Liver (tissue), 9 donors: ENCODE data around the gene VSIG10L2. TPM values are rescaled to one million over a fixed set of nuclear protein-coding genes. Genes with fewer than 3 reads are reported as not detected.

Experiments used
- DNase-seq: peaks from one replicate; pipeline ENCODE4 v3.0.0-alpha.2; 2017; ENCODE audit warnings: low spot score
- H3K27ac ChIP-seq, 2 donors: one replicate each; pipeline ENCODE4 v1.7.0; 2013; ENCODE audit warnings: inconsistent platforms in 2 of 2, low read length in 2 of 2, control low read depth in 1 of 2, low read depth in 1 of 2, mild to moderate bottlenecking in 1 of 2
- H3K27me3 ChIP-seq, 4 donors: one replicate each; pipeline versions ENCODE4 v1.6.1 to v1.7.0; 2013; ENCODE audit warnings: low read length in 3 of 4, inconsistent platforms in 1 of 4, mild to moderate bottlenecking in 1 of 4, moderate library complexity in 1 of 4; ENCODE audit not compliant: control insufficient read depth in 4 of 4, insufficient read depth in 4 of 4
- H3K36me3 ChIP-seq, 4 donors: one replicate each; pipeline versions ENCODE4 v1.6.1 to v1.7.0; 2013; ENCODE audit warnings: low read length in 3 of 4, mild to moderate bottlenecking in 3 of 4, low read depth in 1 of 4, moderate library complexity in 1 of 4; ENCODE audit not compliant: control insufficient read depth in 4 of 4, insufficient read depth in 3 of 4
- H3K4me1 ChIP-seq, 4 donors: one replicate each; pipeline versions ENCODE4 v1.6.1 to v1.7.0; 2013; ENCODE audit warnings: low read length in 3 of 4, mild to moderate bottlenecking in 3 of 4, moderate library complexity in 1 of 4; ENCODE audit not compliant: control insufficient read depth in 4 of 4, insufficient read depth in 4 of 4
- H3K4me3 ChIP-seq, 3 donors: one replicate each; pipeline versions ENCODE4 v1.6.1 to v1.7.0; 2013; ENCODE audit warnings: low read length in 3 of 3, control low read depth in 1 of 3, low read depth in 1 of 3, mild to moderate bottlenecking in 1 of 3
- H3K9ac ChIP-seq, 2 donors: one replicate each; pipeline ENCODE4 v1.7.0; 2013; ENCODE audit warnings: low read length in 2 of 2, mild to moderate bottlenecking in 2 of 2, moderate library complexity in 2 of 2, control low read depth in 1 of 2, low read depth in 1 of 2
- H3K9me3 ChIP-seq, 4 donors: one replicate each; pipeline versions ENCODE4 v1.6.1 to v1.7.0; 2013; ENCODE audit warnings: low read length in 3 of 4; ENCODE audit not compliant: control insufficient read depth in 4 of 4
- ATF3 ChIP-seq: IDR thresholded peaks from 2 replicates; pipeline ENCODE4 v1.6.1; 2016; ENCODE audit warnings: antibody characterized with exemption
- CTCF ChIP-seq: fragments of 150-350 bp; IDR thresholded peaks from 2 replicates; pipeline ENCODE4 v1.5.1; 2017; ENCODE audit warnings: improper control_type of control experiment, low read depth, low read length; ENCODE audit not compliant: missing input control
- EGR1 ChIP-seq, 2 donors: IDR thresholded peaks; 2 replicates each; pipeline ENCODE4 v1.6.1; 2016 to 2018; ENCODE audit warnings: antibody characterized with exemption in 2 of 2, low read depth in 2 of 2
- FOXA1 ChIP-seq: IDR thresholded peaks from 2 replicates; pipeline ENCODE4 v1.6.1; 2016; ENCODE audit warnings: antibody characterized with exemption
- FOXA2 ChIP-seq: IDR thresholded peaks from 2 replicates; pipeline ENCODE4 v1.6.1; 2016; ENCODE audit warnings: antibody characterized with exemption
- GABPA ChIP-seq, 2 donors: IDR thresholded peaks in 1 of 2; conservative IDR thresholded peaks in 1 of 2; 2 replicates each; pipeline ENCODE4 v1.6.1; 2016; ENCODE audit warnings: antibody characterized with exemption in 2 of 2, mild to moderate bottlenecking in 1 of 2, moderate library complexity in 1 of 2
- HNF4A ChIP-seq, 2 donors: conservative IDR thresholded peaks; 2 replicates each; pipeline ENCODE4 v1.6.1; 2016; ENCODE audit warnings: antibody characterized with exemption in 2 of 2, mild to moderate bottlenecking in 2 of 2
- HNF4G ChIP-seq: IDR thresholded peaks from 2 replicates; pipeline ENCODE4 v1.6.1; 2016; ENCODE audit warnings: antibody characterized with exemption
- JUND ChIP-seq, 2 donors: IDR thresholded peaks; 2 replicates each; pipeline ENCODE4 v1.6.1; 2016; ENCODE audit warnings: antibody characterized with exemption in 2 of 2
- MAX ChIP-seq: IDR thresholded peaks from 2 replicates; pipeline ENCODE4 v1.6.1; 2016; ENCODE audit warnings: antibody characterized with exemption
- NR2F2 ChIP-seq: IDR thresholded peaks from 2 replicates; pipeline ENCODE4 v1.6.1; 2016; ENCODE audit warnings: antibody characterized with exemption
- RAD21 ChIP-seq, 2 donors: IDR thresholded peaks; 2 replicates each; pipeline ENCODE4 v1.6.1; 2016; ENCODE audit warnings: antibody characterized with exemption in 2 of 2, mild to moderate bottlenecking in 2 of 2
- REST ChIP-seq: IDR thresholded peaks from 2 replicates; pipeline ENCODE4 v1.6.1; 2016; ENCODE audit warnings: antibody characterized with exemption, mild to moderate bottlenecking
- RXRA ChIP-seq, 2 donors: IDR thresholded peaks; 2 replicates each; pipeline ENCODE4 v1.6.1; 2017 to 2018; ENCODE audit warnings: antibody characterized with exemption in 2 of 2, mild to moderate bottlenecking in 1 of 2
- TAF1 ChIP-seq: conservative IDR thresholded peaks from 2 replicates; pipeline ENCODE4 v1.6.1; 2016; ENCODE audit warnings: antibody characterized with exemption, mild to moderate bottlenecking
- YY1 ChIP-seq: IDR thresholded peaks from 2 replicates; pipeline ENCODE4 v1.6.1; 2016; ENCODE audit warnings: antibody characterized with exemption, mild to moderate bottlenecking
- ZBTB33 ChIP-seq: IDR thresholded peaks from 2 replicates; pipeline ENCODE4 v1.6.1; 2016; ENCODE audit warnings: antibody characterized with exemption
- WGBS: extraction: QIAGEN DNeasy Blood & Tissue Kit; methylation state at CpG from one replicate; pipeline ENCODE4 v1.1.7; 2013; 5-methylcytosine and 5-hydroxymethylcytosine counted together
- polyA plus RNA-seq, 2 donors: library from polyadenylated mRNA; stranded (reverse) in 1 of 2; unstranded in 1 of 2; fragments of 200-250 nt in 1 of 2; fragments of >200 nt in 1 of 2; fragmentation: Nextera tagmentation in 1 of 2; extraction: Ambion mirVana in 1 of 2; gene quantifications; one replicate each; pipeline versions ENCODE4 v1.2.1 to v1.2.3, GENCODE V29; 2013 to 2015
- total RNA-seq, 2 donors: library from RNA; depleted of rRNA; stranded (reverse); fragments of >200 nt; gene quantifications; one replicate each; pipeline ENCODE4 v1.2.3, GENCODE V29; 2014
- donor health status: healthy.
- donor health status: healthy.
- donor health status: healthy.
- donor health status: healthy.
- donor health status: healthy.

VSIG10L2 gene
- total and polyA plus RNA-seq, 4 donors: not detected

GRCh38 chr11:125992893-125993292, 47.0 kb downstream of the VSIG10L2 start:
- WGBS: 95% methylated on average over 7 of the region's 7 CpGs
- Histone ChIP-seq H3K4me1 (peaks cover 7 to 14% (median 10%) of the 10 kb centered on the region in 4 donors), H3K27ac (no peak overlapping the region), H3K36me3 (peaks cover 0 to 6% (median 2%) of the 10 kb centered on the region in 4 donors), H3K4me3 (no peak overlapping the region), H3K9me3 (no peaks in the 10 kb centered on the region), H3K27me3 (no peaks in the 10 kb centered on the region), H3K9ac (no peak overlapping the region)
- DNase-seq: no peak
- TF ChIP-seq FOXA1 (no peak), GABPA (IDR thresholded peaks at IDR 0.05 in 1 of 2, conservative IDR thresholded peaks at IDR 0.05 in 1 of 2) (no peak), REST (no peak), ATF3 (no peak), HNF4A (conservative IDR thresholded peaks at IDR 0.05) (no peak), FOXA2 (no peak), EGR1 (IDR thresholded peaks at IDR 0.05; ENCODE audit: low read depth in 2 of 2) (no peak), MAX (no peak), RAD21 (IDR thresholded peaks at IDR 0.05) (no peak), JUND (IDR thresholded peaks at IDR 0.05) (no peak), CTCF (no peak), TAF1 (no peak), RXRA (IDR thresholded peaks at IDR 0.05) (no peak), YY1 (no peak), HNF4G (no peak), NR2F2 (no peak), ZBTB33 (no peak)

GRCh38 chr11:125994509-125994908, 48.7 kb downstream of the VSIG10L2 start:
- Histone ChIP-seq H3K27ac (no peak overlapping the region), H3K27me3 (no peaks in the 10 kb centered on the region), H3K9me3 (no peaks in the 10 kb centered on the region), H3K4me3 (no peak overlapping the region), H3K9ac (no peak overlapping the region), H3K36me3 (peaks cover 0 to 6% (median 3%) of the 10 kb centered on the region in 4 donors), H3K4me1 (peaks cover 7 to 11% (median 8%) of the 10 kb centered on the region in 4 donors)
- DNase-seq: no peak
- WGBS: 91% methylated on average over 5 of the region's 5 CpGs
- TF ChIP-seq MAX (no peak), HNF4A (conservative IDR thresholded peaks at IDR 0.05) (no peak), TAF1 (no peak), NR2F2 (no peak), RAD21 (IDR thresholded peaks at IDR 0.05) (no peak), REST (no peak), ATF3 (no peak), FOXA1 (no peak), CTCF (no peak)
